ENCODE data around the gene VAMP2.
"Not testable (repeated sequence)": the region's sequence is repeated elsewhere in the genome, so short reads cannot be mapped to it uniquely, and the experiment has no call there.

VAMP2 gene

DNA sequence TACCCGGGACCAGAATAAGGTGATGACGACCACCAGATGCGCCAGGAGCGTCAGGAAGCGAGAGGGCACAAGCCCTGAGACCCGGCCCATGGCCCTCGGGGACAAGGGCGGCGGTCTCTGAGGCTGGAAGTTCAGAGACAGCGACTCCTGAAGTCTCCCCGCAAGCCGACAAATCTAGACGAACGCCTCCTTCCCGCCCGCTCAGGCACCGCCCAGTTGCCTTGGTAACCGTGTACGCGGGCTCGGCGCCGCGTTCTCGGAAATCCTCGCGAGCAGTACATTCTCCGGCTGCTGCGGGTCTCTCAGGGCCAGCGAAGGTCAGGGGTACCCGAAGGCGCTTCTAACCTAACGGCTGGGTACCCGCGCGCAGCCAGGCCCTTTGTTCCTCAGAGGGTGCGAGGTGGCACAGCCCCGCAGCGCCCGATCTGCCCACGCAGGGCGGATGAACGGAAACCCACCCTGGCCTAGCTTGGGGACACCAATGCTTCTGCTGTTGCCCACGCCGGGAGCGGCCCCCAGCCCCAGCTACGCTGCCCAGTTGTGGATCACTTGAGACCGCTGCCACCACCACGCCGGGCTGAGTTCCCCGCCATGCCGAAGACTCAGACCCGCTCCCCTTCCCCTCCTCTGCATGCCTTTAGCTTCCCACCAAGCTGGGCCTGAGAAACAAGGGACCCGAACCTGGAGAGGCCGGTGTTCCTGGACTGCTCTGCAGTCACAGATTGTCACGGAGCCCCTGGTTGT lies 13.6 kb upstream of the VAMP2 start, which contains the start of gene TMEM107:
TSS of gene TMEM107 (minus strand) at position 184 of the 744 bp plus-strand sequence. CDS start at position 90, 94 bp downstream.
- DNase-seq = peak; percentile 91

DNA sequence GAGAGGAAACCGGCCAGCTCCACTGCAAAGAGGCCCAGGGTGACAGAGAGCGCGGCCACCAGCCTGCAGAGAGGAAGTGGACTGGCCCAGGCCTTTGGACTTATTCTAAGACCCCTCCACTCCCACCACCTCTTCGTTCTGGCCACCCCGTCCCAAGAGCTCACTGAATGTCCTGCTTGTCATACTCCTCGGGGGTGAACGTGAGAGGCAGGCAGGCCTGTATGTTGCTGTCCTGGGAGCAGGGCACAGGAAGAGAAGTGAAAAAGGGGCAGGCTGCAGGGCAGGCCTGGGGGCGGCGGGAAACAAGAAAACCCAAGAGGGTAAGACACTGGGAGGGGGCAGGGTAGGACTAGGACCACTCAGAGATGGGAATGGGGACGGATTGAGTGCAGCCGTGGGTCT lies 13.0 kb upstream of the VAMP2 start:
- ATAC-seq (peak; percentile 4), DNase-seq (peak; percentile 44)

More for the DNA sequence above, 13.6 kb upstream of the VAMP2 start, which contains the start of gene TMEM107:
- ATAC-seq = peak; percentile 69

DNA sequence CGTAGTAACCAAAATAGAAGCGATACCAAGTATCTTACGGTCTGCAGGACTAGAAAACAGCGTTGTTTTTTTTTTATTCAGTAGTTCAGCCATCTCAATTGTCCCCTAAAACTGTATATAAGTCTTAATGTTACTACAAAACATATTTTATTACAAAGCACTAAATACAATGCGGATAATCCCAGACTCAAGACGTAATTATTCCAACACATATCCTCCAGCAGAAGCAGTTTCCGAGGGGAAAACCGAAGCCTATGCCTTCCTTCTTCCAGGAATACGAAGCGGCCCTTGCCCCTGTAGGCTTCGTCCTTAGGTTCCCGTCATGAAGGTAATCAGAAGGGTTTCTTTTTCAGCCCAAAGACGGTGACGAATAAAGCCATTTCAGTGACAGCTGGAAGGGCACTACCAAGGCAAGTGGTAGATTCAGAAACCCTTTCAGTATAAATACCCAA lies 11.1 kb upstream of the VAMP2 start:
- no peak for DNase-seq
- ATAC-seq = no peak

DNA sequence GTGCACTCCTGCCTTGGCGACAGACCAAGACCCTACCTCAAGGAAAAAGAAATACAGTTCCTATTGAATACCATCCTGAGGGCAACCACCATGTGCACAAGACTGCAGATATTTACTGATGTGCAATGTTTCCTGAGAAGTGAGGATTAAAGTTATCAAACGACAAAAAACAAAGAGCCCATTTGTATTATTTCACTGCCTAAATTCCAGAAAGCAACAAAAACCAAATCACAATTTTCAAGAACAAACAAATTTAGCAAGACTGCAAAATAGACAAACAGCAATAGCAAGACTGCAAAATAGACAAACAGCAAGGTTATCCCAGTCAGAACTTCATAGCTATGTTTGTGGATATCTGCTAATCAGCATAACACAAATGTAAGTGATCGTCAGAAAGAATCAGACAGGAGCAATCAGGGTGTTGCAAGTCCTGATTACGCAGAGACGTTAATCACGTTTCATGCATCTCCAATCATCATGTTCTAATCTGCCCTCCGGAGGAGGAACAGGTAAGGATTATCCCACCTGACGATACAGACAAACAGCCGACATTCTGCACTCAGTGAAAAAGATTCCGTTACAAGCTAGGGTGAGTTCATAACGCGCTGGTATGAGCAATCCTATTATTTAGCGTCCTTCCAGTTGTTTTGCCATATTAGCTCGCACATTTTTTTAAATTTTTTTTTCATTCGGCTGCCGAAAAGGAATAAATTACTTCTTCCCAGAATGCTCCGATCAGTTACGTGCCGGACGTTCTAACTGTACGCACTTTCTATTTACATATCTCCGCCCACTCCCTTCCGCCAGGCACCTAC lies 10.5 kb upstream of the VAMP2 start:
- peak; percentile 77 for DNase-seq
- peak; percentile 86 for ATAC-seq

DNA sequence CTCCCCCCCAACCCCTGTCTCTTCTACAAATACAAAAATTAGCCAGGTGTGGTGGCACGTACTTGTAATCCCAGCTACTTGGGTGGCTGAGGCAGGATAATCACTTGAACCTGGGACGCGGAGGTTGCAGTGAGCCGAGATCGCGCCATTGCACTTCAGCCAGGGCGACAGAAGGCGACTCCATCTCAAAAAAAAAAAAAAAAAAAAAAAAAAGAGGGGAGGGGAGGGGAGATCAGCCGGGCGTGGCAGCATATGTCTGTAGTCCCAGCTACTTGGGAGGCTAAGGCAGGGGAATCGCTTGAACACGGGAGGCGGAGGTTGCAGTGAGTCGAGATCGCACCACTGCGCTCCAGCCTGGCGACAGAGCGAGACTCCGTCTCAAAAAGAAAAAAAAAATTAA lies 7.4 kb upstream of the VAMP2 start:
- ATAC-seq, DNase-seq: not testable (repeated sequence)

GRCh38 chr17:8167526-8167925 lies 4.8 kb upstream of the VAMP2 start:
- ATAC-seq (no peak), DNase-seq (no peak)

GRCh38 chr17:8166731-8167130 lies 4.0 kb upstream of the VAMP2 start:
- DNase-seq = no peak
- ATAC-seq = no peak

GRCh38 chr17:8164815-8165131 lies 2.0 kb upstream of the VAMP2 start:
- ATAC-seq = no peak
- DNase-seq = no peak

- ATAC-seq (peak; percentile 70), DNase-seq (peak; percentile 85)
Measured at GRCh38 chr17:8163978-8164814, 1.4 kb upstream of the VAMP2 start.

- no peak for ATAC-seq
- peak; percentile 52 for DNase-seq
Measured at GRCh38 chr17:8162997-8163977, 539 bp upstream of the VAMP2 start.

- no peak for DNase-seq
- ATAC-seq = no peak
Measured at GRCh38 chr17:8161289-8162232, 1.2 kb downstream of the VAMP2 start.

DNA sequence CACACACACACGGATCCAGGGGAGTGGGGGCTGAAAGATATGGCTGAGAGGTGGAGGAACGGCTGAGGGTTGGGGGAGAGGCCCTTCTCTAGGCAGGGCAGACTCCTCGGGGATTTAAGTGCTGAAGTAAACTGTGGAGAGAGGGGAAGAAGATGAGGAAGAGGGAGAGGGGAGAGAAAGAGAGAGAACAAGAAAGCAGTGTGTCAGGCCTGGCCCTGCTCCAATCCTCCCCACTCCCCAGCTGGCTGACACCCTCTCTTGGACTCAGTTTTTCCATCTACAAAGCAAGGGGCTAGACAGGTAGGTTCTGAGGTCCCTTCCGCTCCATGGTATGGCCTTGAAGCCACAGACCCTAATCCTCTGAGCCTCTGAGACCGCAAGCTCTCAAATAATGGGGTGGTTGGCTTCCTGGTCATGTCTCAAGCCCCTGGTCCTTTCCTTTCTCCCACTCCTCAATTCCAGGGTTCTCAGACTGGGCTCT lies 2.0 kb downstream of the VAMP2 start:
- DNase-seq = peak; percentile 46
- no peak for ATAC-seq

DNA sequence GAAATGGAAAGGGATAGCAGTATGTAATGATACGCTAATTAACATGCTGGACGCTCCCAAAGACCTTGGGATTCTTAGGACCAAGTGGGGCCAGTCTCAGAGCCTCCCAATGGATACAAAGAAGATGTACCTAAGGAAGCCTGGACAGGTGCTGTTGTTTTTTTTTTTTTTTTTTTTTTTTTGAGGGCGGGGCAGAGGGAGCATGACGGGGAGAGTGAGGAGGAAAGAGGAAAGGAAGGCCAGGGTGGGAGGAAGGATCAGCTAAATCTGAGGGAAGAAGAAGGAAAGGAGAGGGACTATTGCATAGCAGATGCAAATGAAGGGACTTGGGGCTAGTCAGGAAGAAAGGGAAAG lies 2.5 kb downstream of the VAMP2 start:
- no peak for ATAC-seq
- DNase-seq = no peak

- no peak for DNase-seq
- no peak for ATAC-seq
Measured at GRCh38 chr17:8159459-8160223, 3.1 kb downstream of the VAMP2 start.

GRCh38 chr17:8159032-8159400 lies 3.7 kb downstream of the VAMP2 start:
- ATAC-seq (no peak), DNase-seq (no peak)

- ATAC-seq = peak; percentile 11
- DNase-seq = peak; percentile 95
Measured at GRCh38 chr17:8158267-8159031, 4.3 kb downstream of the VAMP2 start.

GRCh38 chr17:8156246-8156992 lies 6.3 kb downstream of the VAMP2 start:
- peak; percentile 100 for DNase-seq
- ATAC-seq = peak; percentile 74

DNA sequence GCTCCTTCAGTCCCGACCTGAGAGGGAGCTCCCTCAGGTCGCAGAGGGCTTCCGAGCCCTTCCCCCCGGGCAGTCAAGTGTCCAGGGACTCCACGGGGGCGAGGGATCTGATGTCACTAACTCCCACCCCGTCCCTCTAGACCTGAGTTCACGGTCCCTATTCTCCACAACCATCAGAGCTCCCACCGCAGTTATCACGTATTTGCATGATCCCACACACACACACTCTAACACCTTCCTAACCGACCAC lies 6.8 kb downstream of the VAMP2 start:
- ATAC-seq (no peak), DNase-seq (no peak)
